HUES6 (cell line): ENCODE data around the gene NBPF1.
"Not testable (repeated sequence)": the region's sequence is repeated elsewhere in the genome, so short reads cannot be mapped to it uniquely, and the experiment has no call there.

Experiments used
- H3K27ac ChIP-seq: 2 replicates; pipeline ENCODE4 v1.7.0; 2013; ENCODE audit warnings: low read depth, mild to moderate bottlenecking, low read length, inconsistent platforms
- H3K27me3 ChIP-seq: 2 replicates; pipeline ENCODE4 v1.6.1; 2013; ENCODE audit warnings: low read length; ENCODE audit not compliant: control insufficient read depth, insufficient read depth
- H3K36me3 ChIP-seq: 2 replicates; pipeline ENCODE4 v1.6.1; 2013; ENCODE audit warnings: low read length; ENCODE audit not compliant: control insufficient read depth, insufficient read depth
- H3K4me1 ChIP-seq: 2 replicates; pipeline ENCODE4 v1.6.1; 2013; ENCODE audit warnings: low read length; ENCODE audit not compliant: control insufficient read depth, insufficient read depth
- H3K4me3 ChIP-seq: 2 replicates; pipeline ENCODE4 v1.5.1; 2013; ENCODE audit warnings: low read depth, low read length
- H3K9ac ChIP-seq: one replicate; pipeline ENCODE4 v1.6.1; 2013; ENCODE audit warnings: mild to moderate bottlenecking, low read length
- H3K9me3 ChIP-seq: 2 replicates; pipeline ENCODE4 v1.6.1; 2013; ENCODE audit warnings: low read depth, low read length; ENCODE audit not compliant: control insufficient read depth, insufficient read depth

The NBPF1 gene

GRCh38 chr1:16639091-16640031 is 26.0 kb upstream of the NBPF1 start:
- not testable (repeated sequence) for H3K9ac ChIP-seq, H3K27ac ChIP-seq, H3K9me3 ChIP-seq

GRCh38 chr1:16637941-16638778 is 24.8 kb upstream of the NBPF1 start:
- not testable (repeated sequence) for H3K9ac ChIP-seq, H3K27ac ChIP-seq, H3K4me3 ChIP-seq, H3K36me3 ChIP-seq, H3K4me1 ChIP-seq, H3K9me3 ChIP-seq, H3K27me3 ChIP-seq

More at GRCh38 chr1:16639091-16640031, 26.0 kb upstream of the NBPF1 start:
- H3K27me3 ChIP-seq, H3K4me3 ChIP-seq, H3K36me3 ChIP-seq: not testable (repeated sequence)
- H3K4me1 ChIP-seq = peaks cover 12% of the 10 kb centered on the region

GRCh38 chr1:16636551-16637195 is 23.3 kb upstream of the NBPF1 start:
- H3K27me3 ChIP-seq, H3K27ac ChIP-seq, H3K9ac ChIP-seq, H3K4me3 ChIP-seq, H3K9me3 ChIP-seq, H3K4me1 ChIP-seq: not testable (repeated sequence)
- peaks cover 17% of the 10 kb centered on the region for H3K36me3 ChIP-seq

GRCh38 chr1:16635959-16636358 is 22.6 kb upstream of the NBPF1 start:
- not testable (repeated sequence) for H3K27me3 ChIP-seq, H3K4me3 ChIP-seq, H3K4me1 ChIP-seq, H3K9me3 ChIP-seq, H3K9ac ChIP-seq, H3K27ac ChIP-seq
- peaks cover 25% of the 10 kb centered on the region for H3K36me3 ChIP-seq

GRCh38 chr1:16633540-16634282 is 20.3 kb upstream of the NBPF1 start:
- H3K4me1 ChIP-seq, H3K27ac ChIP-seq, H3K4me3 ChIP-seq, H3K27me3 ChIP-seq, H3K9ac ChIP-seq, H3K9me3 ChIP-seq: not testable (repeated sequence)
- peaks cover 35% of the 10 kb centered on the region for H3K36me3 ChIP-seq

- H3K4me3 ChIP-seq, H3K27ac ChIP-seq, H3K9ac ChIP-seq, H3K27me3 ChIP-seq, H3K4me1 ChIP-seq, H3K9me3 ChIP-seq: not testable (repeated sequence)
- H3K36me3 ChIP-seq = peaks cover 43% of the 10 kb centered on the region
These were observed 18.9 kb upstream of the NBPF1 start for GRCh38 chr1:16632044-16632850.

- Histone ChIP-seq H3K4me3 (no peak overlapping the region), H3K27me3 (no peaks in the 10 kb centered on the region), H3K27ac (no peak overlapping the region), H3K9me3 (no peaks in the 10 kb centered on the region), H3K36me3 (peaks cover 48% of the 10 kb centered on the region), H3K9ac (no peak overlapping the region), H3K4me1 (no peaks in the 10 kb centered on the region)
These were observed 18.1 kb upstream of the NBPF1 start for GRCh38 chr1:16631248-16632043.

GRCh38 chr1:16630661-16631247 is 17.4 kb upstream of the NBPF1 start:
- no peak overlapping the region for H3K27ac ChIP-seq
- no peaks in the 10 kb centered on the region for H3K27me3 ChIP-seq
- no peak overlapping the region for H3K4me3 ChIP-seq
- H3K36me3 ChIP-seq = peaks cover 55% of the 10 kb centered on the region
- no peaks in the 10 kb centered on the region for H3K9me3 ChIP-seq
- no peaks in the 10 kb centered on the region for H3K4me1 ChIP-seq
- H3K9ac ChIP-seq = no peak overlapping the region

- H3K36me3 ChIP-seq = peaks cover 59% of the 10 kb centered on the region
- not testable (repeated sequence) for H3K4me1 ChIP-seq, H3K27me3 ChIP-seq, H3K4me3 ChIP-seq, H3K27ac ChIP-seq, H3K9ac ChIP-seq, H3K9me3 ChIP-seq
These were observed 16.7 kb upstream of the NBPF1 start for GRCh38 chr1:16629916-16630530.
